Measurements from ENCODE around the gene KCP. TPM values are rescaled to one million over a fixed set of nuclear protein-coding genes. Genes with fewer than 3 reads are reported as not detected.

The KCP gene
- polyA plus RNA-seq, 1 of the 3 experiments (the other 2 are of a cell fraction): not detected

- H3K36me3 ChIP-seq (replicated peaks in 1 of 2; ENCODE audit: control insufficient read depth in 1 of 2, insufficient read depth in 2 of 2, low read length in 1 of 2): no peaks in the 10 kb centered on the region
- no peaks in the 10 kb centered on the region for H4K20me1 ChIP-seq (ENCODE audit: insufficient read depth)
- no peaks in the 10 kb centered on the region for H3F3A ChIP-seq (replicated peaks; ENCODE audit: insufficient read depth)
- no peak overlapping the region for H3K27ac ChIP-seq (ENCODE audit: low read depth in 2 of 2, low read length in 1 of 2)
- DNase-seq: peak; percentile 72
- H3K4me3 ChIP-seq (ENCODE audit: low read depth in 2 of 2, low read length in 1 of 2): peak overlapping the region; percentile 29 to 41; a peak in 3 of 4 replicates
- TF ChIP-seq TAF1 (IDR thresholded peaks at IDR 0.05; ENCODE audit: borderline replicate concordance, low read depth, low read length) (no peak), POLR2AphosphoS5 (IDR thresholded peaks at IDR 0.05; ENCODE audit: low read depth, low read length) (no peak)
- H3K4me2 ChIP-seq: no peak overlapping the region; the same call in 1 of the 2 replicates
- CTCF ChIA-PET: interaction anchor here (0.6 to 4.1 kb wide), 4 partner anchors 8 to 438 kb away, joined by 3 to 31 read pairs (median 3); no protein-coding TSS in a partner anchor
- no peaks in the 10 kb centered on the region for H3K79me2 ChIP-seq (ENCODE audit: insufficient read depth)
- H3K27me3 ChIP-seq (ENCODE audit: insufficient read depth): peaks cover 14% of the 10 kb centered on the region; the same call in 1 of the 2 replicates
- no peaks in the 10 kb centered on the region for H3K9me2 ChIP-seq
- peak overlapping the region; percentile 46; the same call in 1 of the 2 replicates for H2AFZ ChIP-seq (ENCODE audit: low read depth)
- H3K4me1 ChIP-seq (ENCODE audit: control insufficient read depth in 1 of 2, insufficient read depth in 2 of 2, low read depth in 1 of 2, low read length in 1 of 2): no peaks in the 10 kb centered on the region; a peak in 1 of 4 replicates
- no peaks in the 10 kb centered on the region for H3K9me3 ChIP-seq
- POLR2A ChIA-PET: no interaction called here
- WGBS (ENCODE audit: low lambda C conversion rate): 38% methylated on average over 21 of the region's 41 CpGs
- H3K9ac ChIP-seq: no peak overlapping the region
Measured at GRCh38 chr7:128891110-128891941, 19.2 kb downstream of the KCP start.

- Histone ChIP-seq H3K4me3 (ENCODE audit: low read depth in 2 of 2, low read length in 1 of 2) (peak overlapping the region; percentile 29 to 41; a peak in 3 of 4 replicates), H3K9me2 (no peaks in the 10 kb centered on the region), H3F3A (replicated peaks; ENCODE audit: insufficient read depth) (no peaks in the 10 kb centered on the region), H3K36me3 (replicated peaks in 1 of 2; ENCODE audit: control insufficient read depth in 1 of 2, insufficient read depth in 2 of 2, low read length in 1 of 2) (no peaks in the 10 kb centered on the region), H4K20me1 (ENCODE audit: insufficient read depth) (no peaks in the 10 kb centered on the region), H3K9me3 (no peaks in the 10 kb centered on the region), H2AFZ (ENCODE audit: low read depth) (peak overlapping the region; percentile 46; the same call in 1 of the 2 replicates), H3K4me1 (ENCODE audit: control insufficient read depth in 1 of 2, insufficient read depth in 2 of 2, low read depth in 1 of 2, low read length in 1 of 2) (no peaks in the 10 kb centered on the region; a peak in 1 of 4 replicates), H3K4me2 (no peak overlapping the region; the same call in 1 of the 2 replicates), H3K27ac (ENCODE audit: low read depth in 2 of 2, low read length in 1 of 2) (no peak overlapping the region), H3K27me3 (ENCODE audit: insufficient read depth) (peaks cover 14% of the 10 kb centered on the region; the same call in 1 of the 2 replicates), H3K9ac (no peak overlapping the region), H3K79me2 (ENCODE audit: insufficient read depth) (no peaks in the 10 kb centered on the region)
- ChIA-PET CTCF (interaction anchor here (0.8 to 2.1 kb wide), 4 partner anchors 10 to 245 kb away, joined by 3 to 11 read pairs (median 6); no protein-coding TSS in a partner anchor), POLR2A (no interaction called here)
- 14% methylated on average over 27 of the region's 67 CpGs for WGBS (ENCODE audit: low lambda C conversion rate)
- TF ChIP-seq JUND (IDR thresholded peaks at IDR 0.05): no peak
- TF ChIP-seq CTCF (IDR thresholded peaks at IDR 0.05): 0 out of 2 replicates have a peak, but pooled peaks have one; percentile 10
- peak; percentile 84 for DNase-seq
Measured at GRCh38 chr7:128890306-128891109, 20.0 kb downstream of the KCP start.

GRCh38 chr7:128889121-128889520 lies 21.4 kb downstream of the KCP start:
- Histone ChIP-seq H3K79me2 (ENCODE audit: insufficient read depth) (no peaks in the 10 kb centered on the region), H3F3A (replicated peaks; ENCODE audit: insufficient read depth) (no peaks in the 10 kb centered on the region), H3K36me3 (replicated peaks in 1 of 2; ENCODE audit: control insufficient read depth in 1 of 2, insufficient read depth in 2 of 2, low read length in 1 of 2) (no peaks in the 10 kb centered on the region), H3K27ac (ENCODE audit: low read depth in 2 of 2, low read length in 1 of 2) (no peak overlapping the region), H3K9me2 (no peaks in the 10 kb centered on the region), H3K4me3 (ENCODE audit: low read depth in 2 of 2, low read length in 1 of 2) (no peak overlapping the region), H4K20me1 (ENCODE audit: insufficient read depth) (no peaks in the 10 kb centered on the region), H3K9me3 (no peaks in the 10 kb centered on the region), H3K4me1 (ENCODE audit: control insufficient read depth in 1 of 2, insufficient read depth in 2 of 2, low read depth in 1 of 2, low read length in 1 of 2) (no peaks in the 10 kb centered on the region; a peak in 1 of 4 replicates), H3K9ac (no peak overlapping the region), H3K4me2 (no peak overlapping the region), H3K27me3 (ENCODE audit: insufficient read depth) (peaks cover 14% of the 10 kb centered on the region; the same call in 1 of the 2 replicates), H2AFZ (ENCODE audit: low read depth) (no peak overlapping the region)
- no peak for TF ChIP-seq TAF1 (IDR thresholded peaks at IDR 0.05; ENCODE audit: borderline replicate concordance, low read depth, low read length)
- no peak for TF ChIP-seq MAX (IDR thresholded peaks at IDR 0.05; ENCODE audit: low read depth)
- ChIA-PET POLR2A (no interaction called here), CTCF (interaction anchor here (0.5 to 2.1 kb wide), 5 partner anchors 9 to 491 kb away, joined by 3 to 11 read pairs (median 3); no protein-coding TSS in a partner anchor)
- peak; percentile 48 for DNase-seq
- 62% methylated on average over 8 of the region's 8 CpGs for WGBS (ENCODE audit: low lambda C conversion rate)

Measured in SK-N-SH (cell line).